GM18511 (cell line): ENCODE data around the gene INAFM1.
"Not testable (repeated sequence)": the region's sequence is repeated elsewhere in the genome, so short reads cannot be mapped to it uniquely, and the experiment has no call there.

Experiments
- ATAC-seq: cut with Tn5 transposase; IDR thresholded peaks from one replicate; pipeline ENCODE4 v1.9.1; 2021; ENCODE audit warnings: mild to moderate bottlenecking, moderate library complexity; ENCODE audit not compliant: unreplicated experiment

INAFM1 gene

DNA sequence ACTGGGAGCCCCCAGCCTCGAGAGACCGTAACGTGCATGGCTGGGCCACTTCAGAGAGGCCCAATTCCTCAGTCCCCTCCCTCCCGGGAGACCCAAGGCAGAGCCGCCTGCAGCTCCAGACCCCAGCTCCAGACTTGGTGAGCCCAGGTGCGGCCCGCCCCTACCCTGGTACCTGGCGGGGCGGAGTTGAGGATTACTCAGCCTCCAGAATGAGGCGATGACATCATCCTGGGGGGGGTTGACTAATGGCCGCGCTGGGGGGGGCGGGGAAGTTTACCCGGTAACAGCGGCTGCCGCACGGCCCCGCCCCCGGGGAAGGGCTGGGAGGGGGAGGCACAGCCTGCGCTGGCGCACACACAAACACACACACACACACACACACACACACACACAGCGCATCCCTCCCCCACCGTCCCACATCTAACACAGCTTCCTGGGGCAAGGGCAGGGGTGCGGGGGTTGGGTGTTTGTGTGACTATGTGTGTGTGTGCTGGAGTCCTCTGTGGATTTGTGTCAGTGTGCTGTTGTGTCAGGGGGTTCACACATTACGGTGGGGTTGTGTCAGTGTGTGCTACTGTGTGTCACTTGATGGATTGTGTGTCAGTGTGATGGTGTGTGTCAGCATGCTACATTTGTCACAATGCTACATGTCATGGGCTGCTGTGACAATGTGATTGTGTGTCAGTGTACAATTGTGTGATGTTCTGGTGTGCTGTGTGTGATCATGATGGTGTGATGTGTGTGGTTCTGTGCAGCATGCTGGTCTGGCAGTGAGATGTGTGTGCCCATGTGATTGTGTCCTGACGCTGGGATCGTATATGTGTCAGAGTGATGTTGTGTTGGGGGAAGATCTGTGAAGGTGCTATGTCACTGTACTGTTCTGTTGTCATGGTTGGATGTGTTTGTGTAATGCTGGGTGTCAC lies 33.4 kb upstream of the INAFM1 start:
- no peak for ATAC-seq

DNA sequence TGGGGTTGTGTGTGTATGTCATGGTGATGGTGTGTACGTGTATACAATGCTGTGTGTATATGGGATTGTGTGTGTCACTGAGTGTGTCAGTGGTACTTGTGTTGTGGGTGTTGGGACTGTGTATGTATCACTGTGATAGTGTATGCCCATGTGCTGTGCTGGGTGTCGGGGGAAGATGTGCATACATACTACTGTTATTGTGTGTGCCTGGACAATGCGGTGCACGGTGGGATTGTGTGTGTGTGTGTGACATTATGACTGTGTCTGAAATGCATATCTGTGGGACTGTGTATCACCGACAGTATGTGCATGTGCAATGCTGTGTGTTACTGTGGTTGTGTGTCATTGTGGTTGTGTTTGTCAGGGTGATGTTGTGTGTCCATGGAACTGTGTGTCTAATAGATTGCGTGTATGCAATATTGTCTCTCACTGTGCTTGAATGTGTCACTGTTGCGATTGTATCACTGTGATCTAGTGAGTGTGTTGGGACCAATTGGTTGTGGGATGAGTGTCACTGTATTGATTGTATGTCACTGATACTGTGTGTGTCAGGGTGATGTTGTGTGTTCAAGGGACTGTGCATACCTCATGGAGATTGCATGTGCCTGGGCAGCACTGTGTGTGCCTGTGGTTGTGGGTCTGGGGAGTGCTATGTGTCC lies 32.6 kb upstream of the INAFM1 start:
- no peak for ATAC-seq

DNA sequence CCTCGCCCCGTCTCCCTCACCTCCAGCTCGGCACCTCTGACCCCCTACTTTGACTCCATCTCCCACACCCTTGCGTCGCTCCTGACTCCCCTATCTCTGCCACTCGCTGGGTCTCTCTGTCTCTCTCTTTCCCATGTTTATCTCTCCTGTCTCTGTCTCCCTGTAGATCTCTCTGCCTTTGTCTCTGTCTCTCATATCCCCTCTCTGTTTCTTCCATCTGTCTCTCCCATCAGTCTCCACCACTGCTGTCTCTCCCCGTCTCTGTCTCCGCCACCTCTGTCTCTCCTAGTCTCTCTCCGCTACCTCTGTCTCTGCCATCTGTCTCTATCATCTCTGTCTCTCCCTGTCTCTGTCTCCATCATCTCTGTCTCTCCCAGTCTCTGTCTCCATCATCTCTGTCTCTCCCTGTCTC lies 31.3 kb upstream of the INAFM1 start:
- ATAC-seq, result no peak

DNA sequence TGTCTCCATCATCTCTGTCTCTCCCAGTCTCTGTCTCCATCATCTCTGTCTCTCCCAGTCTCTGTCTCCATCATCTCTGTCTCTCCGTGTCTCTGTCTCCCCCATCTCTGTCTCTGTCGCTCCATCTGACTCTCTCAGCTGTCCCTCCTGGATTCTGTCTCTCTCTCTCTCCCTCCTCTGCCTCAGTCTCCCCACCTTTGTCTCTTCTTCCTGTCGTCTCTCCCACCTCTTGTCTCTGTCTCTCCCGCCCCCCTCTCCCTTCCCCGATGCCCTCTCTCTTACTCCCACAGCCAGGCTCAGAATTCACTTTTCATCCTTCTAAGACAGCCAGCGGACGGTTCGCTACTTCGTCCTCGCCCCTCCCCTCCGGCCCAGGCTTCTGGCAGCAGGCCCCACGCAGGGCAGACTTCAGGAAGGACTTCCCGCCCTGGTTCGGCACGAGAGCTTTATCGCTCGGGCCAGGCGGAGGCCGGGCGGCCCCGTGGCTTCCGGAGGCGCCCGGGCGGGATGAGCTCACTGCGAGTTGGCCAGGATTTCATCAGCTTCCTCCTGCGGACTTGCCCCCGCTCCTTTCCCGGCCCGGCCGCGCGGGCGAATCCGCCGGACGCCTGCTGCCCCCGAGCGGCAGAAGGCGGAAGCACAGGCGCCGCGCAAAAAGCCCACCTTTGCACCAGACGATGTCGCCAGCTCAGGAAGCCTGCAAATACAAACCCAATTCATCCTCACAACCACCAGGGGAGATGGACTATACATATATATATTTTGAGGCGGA lies 30.7 kb upstream of the INAFM1 start:
- peak; percentile 61 for ATAC-seq

DNA sequence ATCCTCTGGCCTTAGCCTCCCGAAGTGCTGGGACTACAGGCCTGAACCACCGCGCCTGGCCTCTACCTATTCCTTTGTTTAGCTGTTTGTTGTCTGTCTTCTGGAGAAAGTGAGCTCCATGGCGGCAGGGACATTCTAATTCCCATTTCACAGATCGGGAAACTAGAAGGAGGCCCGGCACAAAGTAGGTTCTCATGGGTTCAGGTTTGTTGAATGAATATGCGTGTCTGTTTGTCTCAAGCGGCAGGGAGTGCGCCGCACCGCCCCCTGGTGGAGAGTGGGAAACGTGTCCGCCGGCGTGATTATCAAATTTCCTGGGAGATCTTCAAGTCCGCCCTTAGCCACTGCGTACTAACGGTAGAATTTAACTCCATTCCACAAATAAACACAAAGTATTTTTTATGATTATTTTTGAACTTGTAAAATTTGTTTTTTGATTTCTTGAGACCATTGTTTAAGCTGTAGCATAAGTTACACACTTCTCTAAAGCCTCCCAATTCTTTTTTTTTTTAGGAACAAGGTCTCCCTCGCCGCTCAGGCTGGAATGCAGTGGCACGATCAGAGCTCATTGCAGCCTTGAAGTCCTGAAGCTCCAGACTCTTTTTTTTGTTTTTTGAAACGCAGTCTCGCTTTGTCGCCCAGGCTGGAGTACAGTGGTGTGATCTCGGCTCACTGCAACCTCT lies 27.2 kb upstream of the INAFM1 start:
- ATAC-seq, result no peak

DNA sequence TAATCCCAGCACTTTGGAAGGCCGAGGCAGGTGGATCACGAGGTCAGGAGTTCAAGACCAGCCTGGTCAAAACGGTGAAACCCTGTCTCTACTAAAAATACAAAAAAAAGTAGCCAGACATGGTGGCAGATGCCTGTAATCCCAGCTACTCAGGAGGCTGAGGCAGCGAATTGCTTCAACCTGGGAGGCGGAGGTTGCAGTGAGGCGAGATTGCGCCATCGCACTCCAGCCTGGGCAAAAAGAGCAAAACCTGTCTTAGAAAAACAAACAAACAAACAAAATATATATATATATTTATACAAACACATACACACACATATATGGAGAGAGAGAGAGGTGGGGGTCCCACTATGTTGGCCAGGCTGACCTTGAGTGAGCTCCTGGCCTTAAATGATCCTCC lies 21.7 kb upstream of the INAFM1 start:
- ATAC-seq, result not testable (repeated sequence)

DNA sequence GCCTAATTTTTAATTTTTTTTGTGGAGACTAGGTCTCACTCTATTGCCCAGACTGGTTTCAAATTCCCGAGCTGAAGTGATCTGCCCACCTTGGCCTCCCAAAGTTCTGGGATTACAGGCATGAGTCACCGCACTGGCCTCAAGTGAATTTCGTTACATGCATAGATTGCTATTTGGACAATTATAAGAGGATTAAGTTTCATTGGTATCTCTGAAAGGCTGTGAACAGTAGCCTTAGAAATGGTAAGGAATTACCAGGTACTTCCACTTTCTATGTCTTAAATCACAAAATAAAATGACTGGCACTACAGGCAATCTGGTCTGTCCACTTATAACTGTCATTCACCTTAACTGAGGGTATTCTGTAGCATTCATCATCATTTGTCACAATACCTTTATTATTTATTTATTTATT lies 21.2 kb upstream of the INAFM1 start:
- ATAC-seq, result no peak

DNA sequence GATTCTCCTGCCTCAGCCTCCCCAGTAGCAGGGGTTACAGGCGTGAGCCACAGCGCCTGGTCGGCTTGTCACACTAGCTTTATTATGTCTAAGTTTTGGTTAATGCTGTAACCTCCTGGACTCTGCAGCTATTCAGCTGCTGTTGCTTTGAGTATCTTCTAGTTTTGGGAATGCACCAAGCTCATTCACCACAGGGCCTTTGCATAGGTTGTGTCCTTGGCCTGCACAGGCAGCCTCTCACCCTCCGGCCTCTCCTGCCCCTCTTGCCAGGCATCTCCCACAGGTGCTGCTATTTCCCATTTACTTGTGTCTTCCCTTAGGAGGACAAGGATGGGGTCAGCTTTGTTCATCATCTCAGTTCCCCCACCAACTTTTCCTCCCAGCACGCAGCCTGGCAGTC lies 20.7 kb upstream of the INAFM1 start:
- no peak for ATAC-seq

DNA sequence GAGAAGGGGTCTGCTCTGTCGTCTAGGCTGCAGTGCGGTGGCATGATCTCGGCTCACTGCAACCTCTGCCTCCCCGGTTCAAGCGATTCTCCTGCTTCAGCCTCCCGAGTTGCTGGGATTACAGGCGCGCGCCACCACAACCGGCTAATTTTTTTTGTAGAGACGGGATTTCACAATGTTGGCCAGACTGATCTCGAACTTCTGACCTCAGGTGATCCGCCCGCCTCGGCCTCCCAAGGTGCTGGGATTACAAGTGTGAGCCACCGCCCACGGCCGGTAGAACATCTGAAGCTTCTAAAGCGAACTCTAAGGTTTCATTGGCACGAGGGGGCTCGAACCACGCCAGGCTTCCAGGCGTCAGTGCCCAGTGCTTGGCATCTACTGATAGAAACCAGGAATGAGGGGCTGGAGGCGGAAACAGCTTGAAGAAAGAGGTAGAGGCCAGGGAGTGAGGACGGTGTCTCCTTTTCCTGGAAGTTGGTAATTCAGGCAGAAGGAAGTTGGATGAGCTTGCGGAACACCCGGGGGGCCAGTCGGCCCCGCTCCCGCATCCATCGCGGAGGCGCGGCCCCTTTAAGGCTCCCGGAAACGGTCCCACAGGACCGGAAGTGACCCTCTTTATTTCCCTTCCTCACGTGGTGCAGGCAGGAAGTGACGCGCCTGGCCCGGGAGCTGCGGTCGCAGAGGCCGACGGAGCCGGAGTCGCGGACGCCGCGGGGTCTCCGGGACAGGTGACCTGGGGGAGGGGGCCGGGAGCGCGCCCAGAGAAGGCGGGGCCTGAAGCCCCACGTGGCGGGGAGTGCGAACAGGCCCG lies 18.6 kb upstream of the INAFM1 start, which contains the start of gene CCDC9:
CCDC9 (plus strand) TSS at position 647 of the 814 bp plus-strand sequence. CDS start 1,876 bp downstream, outside the sequence.
- peak; percentile 60 for ATAC-seq

DNA sequence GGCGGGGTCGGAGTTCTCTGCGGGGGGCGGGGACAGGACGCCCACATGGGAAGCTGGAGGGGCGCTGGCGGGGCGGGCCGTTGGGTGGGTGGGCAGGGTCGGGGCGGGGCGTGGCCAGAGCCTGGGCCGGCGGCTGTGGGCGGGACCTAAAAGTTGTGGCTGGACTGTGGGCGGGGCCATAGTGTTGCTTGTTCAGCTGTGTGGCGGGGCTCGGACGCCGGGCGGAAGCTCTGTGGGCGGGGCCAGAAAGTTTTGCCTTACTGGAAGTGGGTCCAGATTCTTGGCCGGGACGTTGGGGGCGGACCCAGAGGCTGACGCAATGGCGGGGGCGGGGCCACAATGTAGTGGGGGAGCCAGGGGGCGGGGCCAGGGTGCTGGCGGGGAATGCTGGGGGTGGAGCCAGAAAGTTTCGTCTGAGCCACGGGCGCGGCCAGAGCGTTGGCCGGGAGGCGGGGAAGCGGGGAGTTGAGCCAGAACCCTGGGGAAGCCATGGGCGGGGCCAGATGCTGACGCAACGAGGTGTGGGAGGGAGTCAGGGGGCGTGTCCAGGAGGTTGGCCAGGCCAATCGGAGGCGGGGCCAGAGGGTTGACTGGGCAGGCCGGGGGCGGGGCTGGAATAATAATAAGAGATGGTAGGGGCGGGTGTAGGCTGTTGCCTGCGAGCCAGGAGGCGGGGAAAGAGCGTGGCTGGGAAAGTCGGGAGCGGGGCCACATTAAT lies 17.8 kb upstream of the INAFM1 start:
- ATAC-seq, result peak; percentile 76

DNA sequence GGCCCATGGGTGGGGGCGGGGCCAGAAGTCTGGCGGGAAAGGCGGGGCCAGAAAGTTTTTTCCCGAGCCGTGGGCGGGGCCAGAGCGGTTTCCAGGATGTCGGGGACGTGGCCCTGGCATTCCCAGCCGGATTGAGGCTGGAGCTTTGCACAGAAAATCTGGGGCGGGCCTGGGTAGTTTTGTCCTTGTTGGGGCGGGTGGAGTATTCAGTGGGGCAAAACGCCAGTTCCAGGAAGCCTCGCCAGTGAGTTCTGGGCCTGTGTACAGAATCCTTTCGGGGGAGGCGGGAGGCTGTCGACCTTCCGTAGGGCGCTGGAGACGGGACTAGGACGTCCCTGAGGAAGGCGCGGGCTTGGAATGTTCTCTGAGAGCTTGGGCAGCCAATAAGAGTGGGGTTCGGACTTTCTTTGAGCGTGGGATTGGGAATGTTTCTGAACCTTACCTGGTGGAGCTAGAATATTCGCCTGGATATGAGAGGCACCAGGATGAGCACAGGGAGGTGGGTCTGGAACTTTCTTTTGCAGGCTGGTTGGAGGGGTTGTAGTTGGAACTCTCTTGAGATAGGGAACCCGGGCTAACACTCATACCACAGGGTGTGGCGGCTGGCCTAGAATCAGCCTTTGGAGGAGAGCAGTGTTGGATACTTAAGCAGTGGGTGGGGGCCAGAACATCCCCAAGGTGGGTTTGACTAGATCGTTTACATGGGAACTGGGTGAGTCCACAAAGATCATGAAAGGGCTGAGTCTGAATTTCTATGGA lies 17.1 kb upstream of the INAFM1 start:
- no peak for ATAC-seq

DNA sequence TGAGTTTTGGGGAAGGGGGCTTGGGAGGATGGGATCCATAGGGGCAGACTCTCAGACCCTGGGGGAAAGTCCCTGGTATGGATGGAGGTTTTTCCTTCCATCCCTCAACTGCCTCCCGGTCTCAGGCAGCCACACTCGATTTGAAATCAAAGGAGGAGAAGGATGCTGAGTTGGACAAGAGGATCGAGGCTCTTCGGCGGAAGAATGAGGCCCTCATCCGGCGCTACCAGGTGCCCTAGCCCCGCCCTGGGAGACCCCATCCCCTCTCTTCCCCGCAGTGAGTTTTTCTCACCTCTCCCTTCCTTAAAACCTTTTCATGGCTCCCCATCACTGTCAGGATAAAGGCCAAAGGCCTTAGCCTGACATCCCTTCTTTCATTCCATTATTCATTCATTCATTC lies 16.3 kb upstream of the INAFM1 start:
- ATAC-seq, result no peak

DNA sequence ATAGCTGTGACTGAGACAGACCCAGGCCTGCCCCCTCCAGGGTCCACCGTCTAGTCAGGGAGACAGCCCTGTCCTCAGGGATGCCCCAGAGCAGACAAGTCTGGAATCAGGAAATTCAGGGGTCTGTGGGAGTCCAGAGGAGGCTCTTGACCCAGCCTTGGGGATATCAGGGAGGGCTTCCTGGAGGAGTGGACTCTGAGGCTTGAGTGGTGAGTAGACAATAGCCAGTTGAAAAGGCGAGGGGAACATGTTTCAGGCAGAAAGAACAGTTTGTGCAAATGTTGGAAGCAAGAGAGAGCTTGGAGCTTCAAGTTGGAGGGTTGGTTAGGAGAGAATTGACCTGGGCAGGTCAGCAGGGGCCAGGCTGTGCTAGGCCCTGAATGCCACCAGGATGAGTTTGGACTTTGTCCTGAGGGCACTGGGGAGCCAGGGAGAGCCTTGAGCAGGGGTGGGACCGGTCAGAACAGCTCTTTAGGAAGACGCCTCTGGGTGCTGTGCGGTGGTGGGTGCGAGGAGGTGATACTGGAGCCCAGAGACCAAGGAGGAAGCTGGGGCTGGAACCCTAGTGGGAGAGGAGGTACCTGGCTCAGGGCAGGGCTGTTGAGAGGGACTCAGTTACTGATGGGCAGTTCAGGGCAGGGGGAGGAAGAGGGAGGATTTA lies 15.7 kb upstream of the INAFM1 start:
- ATAC-seq, result no peak

DNA sequence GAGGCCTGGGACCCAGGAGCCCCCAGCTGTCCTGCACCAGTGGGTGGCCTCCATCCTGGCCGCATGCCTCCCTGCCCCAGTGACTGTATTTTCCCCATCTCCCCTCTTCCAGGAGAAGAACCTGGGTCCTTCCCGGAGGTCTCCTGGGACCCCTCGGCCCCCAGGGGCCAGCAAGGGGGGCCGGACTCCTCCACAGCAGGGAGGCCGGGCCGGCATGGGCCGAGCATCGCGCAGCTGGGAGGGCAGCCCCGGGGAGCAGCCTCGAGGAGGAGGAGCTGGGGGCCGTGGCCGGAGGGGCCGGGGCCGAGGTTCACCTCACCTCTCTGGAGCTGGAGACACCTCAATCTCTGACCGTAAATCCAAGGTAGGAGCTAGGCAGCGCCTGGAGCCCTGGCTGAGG lies 14.2 kb upstream of the INAFM1 start:
- ATAC-seq, result no peak

DNA sequence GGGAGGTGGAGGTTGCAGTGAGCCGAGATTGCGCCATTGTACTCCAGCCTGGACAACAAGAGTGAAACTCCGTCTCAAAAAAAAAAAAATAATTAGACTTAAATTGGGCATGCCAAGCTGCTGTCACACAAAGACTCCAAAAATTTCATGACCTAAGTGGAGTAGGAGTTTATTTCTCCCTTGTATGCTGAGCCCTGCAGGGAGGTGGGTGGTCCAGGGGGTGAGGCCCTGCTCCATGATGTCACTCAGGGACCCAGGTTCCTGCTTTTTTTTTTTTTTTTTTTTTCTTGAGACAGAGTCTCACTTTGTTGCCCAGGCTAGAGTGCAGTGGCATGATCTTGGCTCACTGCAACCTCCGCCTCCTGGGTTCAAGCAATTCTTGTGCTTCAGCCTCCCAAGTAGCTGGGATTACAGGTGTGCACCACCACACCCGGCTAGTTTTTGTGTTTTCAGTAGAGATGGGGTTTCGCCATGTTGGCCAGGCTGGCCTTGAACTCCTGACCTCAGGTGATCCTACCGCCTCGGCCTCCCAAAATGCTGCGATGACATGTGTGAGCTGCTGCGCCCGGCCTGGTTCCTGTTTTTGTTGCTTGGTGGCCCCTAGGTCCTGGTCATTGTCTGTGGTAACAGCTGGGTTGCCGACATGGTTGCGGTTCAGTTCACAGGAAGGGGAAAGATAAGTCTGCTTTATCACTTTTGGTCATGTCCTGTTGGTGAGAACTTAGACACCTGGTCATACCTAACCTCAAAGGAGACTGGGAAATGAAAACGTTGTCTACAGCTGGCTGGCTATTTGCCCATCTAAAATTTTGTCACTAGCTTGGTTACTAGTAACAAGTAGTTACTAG lies 12.5 kb upstream of the INAFM1 start:
- ATAC-seq, result peak; percentile 89

DNA sequence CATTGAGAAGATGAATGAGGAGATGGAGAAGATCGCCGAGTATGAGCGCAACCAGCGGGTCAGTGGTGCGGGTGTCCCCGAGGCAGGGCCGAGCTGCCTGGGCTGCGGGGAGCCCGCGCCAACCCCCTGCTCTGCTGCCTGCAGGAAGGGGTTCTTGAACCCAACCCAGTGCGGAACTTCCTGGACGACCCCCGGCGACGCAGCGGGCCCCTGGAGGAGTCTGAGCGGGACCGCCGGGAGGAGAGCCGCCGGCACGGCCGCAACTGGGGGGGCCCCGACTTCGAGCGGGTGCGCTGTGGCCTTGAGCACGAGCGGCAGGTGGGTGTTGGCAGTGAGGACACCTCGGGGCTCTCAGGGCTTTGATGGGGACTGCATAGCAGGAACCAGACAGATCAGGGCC lies 10.1 kb upstream of the INAFM1 start:
- ATAC-seq, result no peak

DNA sequence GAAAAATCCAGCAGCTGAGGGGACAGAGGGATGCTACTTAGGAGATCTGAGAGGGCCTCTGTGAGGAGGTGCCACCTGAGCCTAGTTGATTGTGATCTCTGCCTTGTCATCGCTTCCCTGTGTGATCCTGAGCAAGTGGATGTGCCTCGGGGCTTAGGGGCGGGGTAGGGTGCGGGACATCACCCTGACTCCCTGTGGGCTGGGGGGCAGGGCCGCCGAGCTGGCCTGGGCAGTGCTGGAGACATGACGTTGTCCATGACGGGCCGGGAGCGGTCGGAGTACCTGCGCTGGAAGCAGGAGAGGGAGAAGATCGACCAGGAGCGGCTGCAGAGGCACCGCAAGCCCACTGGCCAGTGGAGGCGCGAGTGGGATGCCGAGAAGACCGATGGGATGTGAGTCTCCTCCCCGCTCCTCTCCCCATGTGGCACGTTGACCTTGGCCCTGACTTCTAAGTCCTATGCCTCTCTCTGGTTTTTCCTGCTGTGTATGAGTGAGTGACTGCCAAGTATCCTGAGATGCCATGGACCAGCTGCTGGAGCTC lies 8.2 kb upstream of the INAFM1 start:
- ATAC-seq, result no peak
